OCI-LY3 (cell line): ENCODE data around the gene ADAM8.

Source experiments
- EZH2phosphoT487 ChIP-seq: fragments of 200-600 bp; shearing (Covaris generic); IDR thresholded peaks from 2 replicates; pipeline ENCODE4 v1.6.1; 2018; ENCODE audit warnings: antibody characterized with exemption, mixed run types, low read depth
- TF ChIP-seq, protein P1 (sequence below): fragments of 200-600, 300-600 bp; sonication (generic); IDR thresholded peaks from 2 replicates; pipeline ENCODE4 v1.5.1; 2014; ENCODE audit warnings: antibody characterized with exemption, low read length, low read depth

DNA sequence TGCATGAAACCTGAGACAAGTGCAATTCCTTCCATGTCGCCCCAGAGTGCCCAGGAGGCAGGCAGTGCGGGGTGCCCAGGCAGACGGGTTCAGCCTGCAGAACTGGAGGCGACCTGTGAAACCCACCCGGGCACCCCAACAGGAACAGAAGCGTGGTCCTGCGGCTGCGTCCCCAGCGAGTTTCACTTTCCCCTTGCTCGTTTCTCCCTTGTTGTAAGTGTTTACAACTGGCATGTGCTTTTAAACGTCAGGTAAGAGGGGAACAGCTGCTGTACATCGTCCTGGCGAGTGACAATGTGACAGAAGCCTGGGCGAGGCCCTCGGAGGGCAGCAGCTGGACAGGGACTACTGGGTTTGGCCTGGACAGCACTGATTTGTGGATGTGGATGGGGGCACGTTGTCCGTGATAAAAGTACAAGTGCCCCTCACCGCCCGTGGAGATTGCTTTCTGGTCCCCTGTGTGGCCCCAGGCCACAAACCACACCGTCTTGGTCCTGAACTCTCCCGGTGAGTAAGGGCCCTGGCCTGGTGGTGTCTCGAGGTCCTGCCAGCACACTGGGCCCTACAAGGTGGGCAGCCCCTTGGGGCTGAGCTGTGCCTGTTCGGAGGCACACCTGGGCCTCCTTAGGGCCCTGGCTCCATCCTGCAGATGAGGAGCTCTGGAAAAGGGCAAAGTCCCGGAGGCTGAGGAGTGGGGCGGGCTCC lies 35.0 kb downstream of the ADAM8 start:
- no peak for TF ChIP-seq EZH2phosphoT487
- TF ChIP-seq, protein P1, sequence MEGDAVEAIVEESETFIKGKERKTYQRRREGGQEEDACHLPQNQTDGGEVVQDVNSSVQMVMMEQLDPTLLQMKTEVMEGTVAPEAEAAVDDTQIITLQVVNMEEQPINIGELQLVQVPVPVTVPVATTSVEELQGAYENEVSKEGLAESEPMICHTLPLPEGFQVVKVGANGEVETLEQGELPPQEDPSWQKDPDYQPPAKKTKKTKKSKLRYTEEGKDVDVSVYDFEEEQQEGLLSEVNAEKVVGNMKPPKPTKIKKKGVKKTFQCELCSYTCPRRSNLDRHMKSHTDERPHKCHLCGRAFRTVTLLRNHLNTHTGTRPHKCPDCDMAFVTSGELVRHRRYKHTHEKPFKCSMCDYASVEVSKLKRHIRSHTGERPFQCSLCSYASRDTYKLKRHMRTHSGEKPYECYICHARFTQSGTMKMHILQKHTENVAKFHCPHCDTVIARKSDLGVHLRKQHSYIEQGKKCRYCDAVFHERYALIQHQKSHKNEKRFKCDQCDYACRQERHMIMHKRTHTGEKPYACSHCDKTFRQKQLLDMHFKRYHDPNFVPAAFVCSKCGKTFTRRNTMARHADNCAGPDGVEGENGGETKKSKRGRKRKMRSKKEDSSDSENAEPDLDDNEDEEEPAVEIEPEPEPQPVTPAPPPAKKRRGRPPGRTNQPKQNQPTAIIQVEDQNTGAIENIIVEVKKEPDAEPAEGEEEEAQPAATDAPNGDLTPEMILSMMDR = no peak
